Left lung (tissue), 10 donors: Measurements from ENCODE around the gene ZNF446. TPM values are rescaled to one million over a fixed set of nuclear protein-coding genes. Genes with fewer than 3 reads are reported as not detected.
"Not testable (repeated sequence)": the region's sequence is repeated elsewhere in the genome, so short reads cannot be mapped to it uniquely, and the experiment has no call there.

Experiments
- ATAC-seq: fragments of 200-7000 bp; cut with Tn5 transposase; one replicate; pipeline ENCODE4 v1.9.1; 2020; ENCODE audit warnings: moderate library complexity
- DNase-seq, 4 donors: peaks; one replicate each; pipeline ENCODE4 v3.0.0-alpha.2; 2013 to 2020
- H3K27ac ChIP-seq, 2 donors: fragments of 200-600 bp; sonication (generic) in 1 of 2; one replicate each; pipeline versions ENCODE4 v1.5.0 to v1.8.0; 2020 to 2021
- H3K27me3 ChIP-seq, 2 donors: fragments of 200-600 bp; sonication (generic) in 1 of 2; one replicate each; pipeline versions ENCODE4 v1.5.0 to v1.8.0; 2020 to 2021
- H3K36me3 ChIP-seq, 2 donors: fragments of 200-600 bp; sonication (generic) in 1 of 2; one replicate each; pipeline versions ENCODE4 v1.5.0 to v1.8.0; 2020 to 2021
- H3K4me1 ChIP-seq, 2 donors: fragments of 200-600 bp; one replicate each; pipeline ENCODE4 v1.8.0; 2021
- H3K4me3 ChIP-seq, 2 donors: fragments of 200-600 bp; sonication (generic) in 1 of 2; one replicate each; pipeline versions ENCODE4 v1.5.0 to v1.8.0; 2020 to 2021; ENCODE audit warnings: mild to moderate bottlenecking in 1 of 2
- H3K9me3 ChIP-seq, 2 donors: fragments of 200-600 bp; sonication (generic) in 1 of 2; one replicate each; pipeline versions ENCODE4 v1.5.0 to v1.8.0; 2020 to 2021
- intact Hi-C, 2 donors: fragments of 100-400 bp; cut with DNase I; formaldehyde crosslinking; loops; one replicate each; pipeline versions ENCODE4 v1.11.2 to v1.14.2; 2022
- polyA plus RNA-seq, 6 donors: library from polyadenylated mRNA; unstranded; fragments of 120-200 nt; gene quantifications; one replicate each; pipeline ENCODE4 v1.2.1, GENCODE V29; 2013; ENCODE audit not compliant: insufficient read length in 6 of 6
- total RNA-seq, 2 donors: library from RNA; stranded (reverse); fragmentation: NEBNext Ultra II Directional; extraction: Animal tissue kit (Norgen Biotek cat#: 25700); gene quantifications; one replicate each; pipeline ENCODE4 v1.2.1, GENCODE V29; 2021
- TF ChIP-seq, protein P1 (sequence below), 2 donors: fragments of 200-600 bp; sonication (generic) in 1 of 2; IDR thresholded peaks; one replicate each; pipeline versions ENCODE4 v1.5.0 to v1.8.0; 2021; ENCODE audit warnings: antibody characterized with exemption in 2 of 2
- donor health status: DM: no; HTN: yes; CAD: no.
- donor health status: DM: no; HTN: no; CAD: no.

Gene ZNF446
- total and polyA plus RNA-seq, 8 donors: 6.2 to 16.9 (median 14.1) TPM

GRCh38 chr19:58466089-58466759 lies 9.9 kb upstream of the ZNF446 start:
- Histone ChIP-seq H3K9me3 (no peaks in the 10 kb centered on the region), H3K36me3 (peaks cover 0 to 20% of the 10 kb centered on the region in 2 donors), H3K27me3 (no peaks in the 10 kb centered on the region), H3K27ac (peak overlapping the region in 1 of 2 donors; percentile 82), H3K4me3 (peak overlapping the region; percentile 97 to 99), H3K4me1 (peaks cover 6 to 16% of the 10 kb centered on the region in 2 donors)
- no peak for DNase-seq
- peak; percentile 39 for ATAC-seq
- intact Hi-C loops: no loop called here
- TF ChIP-seq, protein P1, sequence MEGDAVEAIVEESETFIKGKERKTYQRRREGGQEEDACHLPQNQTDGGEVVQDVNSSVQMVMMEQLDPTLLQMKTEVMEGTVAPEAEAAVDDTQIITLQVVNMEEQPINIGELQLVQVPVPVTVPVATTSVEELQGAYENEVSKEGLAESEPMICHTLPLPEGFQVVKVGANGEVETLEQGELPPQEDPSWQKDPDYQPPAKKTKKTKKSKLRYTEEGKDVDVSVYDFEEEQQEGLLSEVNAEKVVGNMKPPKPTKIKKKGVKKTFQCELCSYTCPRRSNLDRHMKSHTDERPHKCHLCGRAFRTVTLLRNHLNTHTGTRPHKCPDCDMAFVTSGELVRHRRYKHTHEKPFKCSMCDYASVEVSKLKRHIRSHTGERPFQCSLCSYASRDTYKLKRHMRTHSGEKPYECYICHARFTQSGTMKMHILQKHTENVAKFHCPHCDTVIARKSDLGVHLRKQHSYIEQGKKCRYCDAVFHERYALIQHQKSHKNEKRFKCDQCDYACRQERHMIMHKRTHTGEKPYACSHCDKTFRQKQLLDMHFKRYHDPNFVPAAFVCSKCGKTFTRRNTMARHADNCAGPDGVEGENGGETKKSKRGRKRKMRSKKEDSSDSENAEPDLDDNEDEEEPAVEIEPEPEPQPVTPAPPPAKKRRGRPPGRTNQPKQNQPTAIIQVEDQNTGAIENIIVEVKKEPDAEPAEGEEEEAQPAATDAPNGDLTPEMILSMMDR (IDR thresholded peaks at IDR 0.05): no peak

DNA sequence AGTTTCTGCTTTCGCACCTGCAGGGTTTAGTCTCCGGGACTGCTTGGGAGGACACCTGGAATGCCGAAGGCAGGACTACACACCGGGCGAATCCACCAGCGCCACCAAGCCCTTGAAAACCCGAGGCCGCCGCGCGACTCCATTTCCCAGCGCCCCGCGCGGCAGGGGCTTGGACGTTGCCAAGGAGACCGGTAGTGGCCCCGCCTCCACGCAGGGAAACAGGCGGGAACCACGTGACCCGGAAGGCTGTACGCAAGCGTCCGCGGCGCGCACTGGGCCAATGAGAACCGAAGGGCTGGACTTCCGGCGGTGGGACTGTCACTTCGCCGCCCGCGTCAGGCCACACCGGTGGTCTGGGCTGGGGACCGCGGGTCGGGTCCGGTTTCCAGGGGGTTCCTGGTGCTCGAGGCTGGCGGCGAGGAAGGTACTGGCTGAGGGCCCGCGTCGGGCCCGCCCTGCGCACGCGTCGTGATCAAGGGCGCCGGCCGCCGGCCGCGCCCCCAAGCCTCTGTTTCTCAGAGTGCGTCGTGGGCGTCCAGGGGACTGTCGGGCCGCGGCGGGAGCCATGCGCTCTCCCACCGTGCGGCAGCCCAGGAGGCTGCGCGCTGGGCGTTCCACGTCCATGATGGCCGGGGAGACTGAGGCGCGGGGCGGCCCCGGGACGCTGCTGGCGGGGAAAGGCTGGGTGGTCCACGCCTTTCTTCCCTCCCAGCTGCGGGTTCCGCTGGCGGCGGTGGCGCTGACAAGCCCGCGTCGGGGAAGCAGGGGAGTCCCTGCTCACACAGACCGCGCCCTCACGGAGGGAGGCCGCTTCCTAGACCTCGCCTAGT lies 9.2 kb upstream of the ZNF446 start, which contains the start of gene ZNF324:
Gene ZNF324, plus strand, starts transcription at position 321 of the 830 bp plus-strand sequence. CDS start 2,106 bp downstream, outside the sequence.
- Histone ChIP-seq H3K4me1 (peaks cover 6 to 16% of the 10 kb centered on the region in 2 donors), H3K27ac (peak within 1 kb of the TSS; percentile 19 to 82), H3K27me3 (no peaks in the 10 kb centered on the region), H3K4me3 (peak within 1 kb of the TSS; percentile 97 to 99), H3K36me3 (peaks cover 0 to 28% of the 10 kb centered on the region in 2 donors), H3K9me3 (no peaks in the 10 kb centered on the region)
- peak; percentile 99 for ATAC-seq
- TF ChIP-seq, protein P1 (IDR thresholded peaks at IDR 0.05): no peak
- intact Hi-C loops: no loop called here
- DNase-seq: peak; percentile 95 to 99 (median 98)

GRCh38 chr19:58468216-58468839 lies 7.8 kb upstream of the ZNF446 start:
- Histone ChIP-seq H3K27me3 (no peaks in the 10 kb centered on the region), H3K27ac (no peak overlapping the region), H3K4me3 (no peak overlapping the region), H3K36me3 (peaks cover 0 to 40% of the 10 kb centered on the region in 2 donors), H3K4me1 (peaks cover 6 to 16% of the 10 kb centered on the region in 2 donors), H3K9me3 (no peaks in the 10 kb centered on the region)
- DNase-seq: no peak
- ATAC-seq: no peak
- TF ChIP-seq, protein P1 (IDR thresholded peaks at IDR 0.05): no peak
- intact Hi-C loops: no loop called here

GRCh38 chr19:58469241-58470013 lies 6.7 kb upstream of the ZNF446 start:
- Histone ChIP-seq H3K36me3 (peaks cover 0 to 40% of the 10 kb centered on the region in 2 donors), H3K27me3 (no peaks in the 10 kb centered on the region), H3K4me1 (peaks cover 6 to 16% of the 10 kb centered on the region in 2 donors), H3K9me3 (no peaks in the 10 kb centered on the region), H3K4me3 (no peak overlapping the region), H3K27ac (no peak overlapping the region)
- DNase-seq: no peak
- no peak for ATAC-seq
- TF ChIP-seq, protein P1 (IDR thresholded peaks at IDR 0.05): no peak
- intact Hi-C loops: no loop called here

DNA sequence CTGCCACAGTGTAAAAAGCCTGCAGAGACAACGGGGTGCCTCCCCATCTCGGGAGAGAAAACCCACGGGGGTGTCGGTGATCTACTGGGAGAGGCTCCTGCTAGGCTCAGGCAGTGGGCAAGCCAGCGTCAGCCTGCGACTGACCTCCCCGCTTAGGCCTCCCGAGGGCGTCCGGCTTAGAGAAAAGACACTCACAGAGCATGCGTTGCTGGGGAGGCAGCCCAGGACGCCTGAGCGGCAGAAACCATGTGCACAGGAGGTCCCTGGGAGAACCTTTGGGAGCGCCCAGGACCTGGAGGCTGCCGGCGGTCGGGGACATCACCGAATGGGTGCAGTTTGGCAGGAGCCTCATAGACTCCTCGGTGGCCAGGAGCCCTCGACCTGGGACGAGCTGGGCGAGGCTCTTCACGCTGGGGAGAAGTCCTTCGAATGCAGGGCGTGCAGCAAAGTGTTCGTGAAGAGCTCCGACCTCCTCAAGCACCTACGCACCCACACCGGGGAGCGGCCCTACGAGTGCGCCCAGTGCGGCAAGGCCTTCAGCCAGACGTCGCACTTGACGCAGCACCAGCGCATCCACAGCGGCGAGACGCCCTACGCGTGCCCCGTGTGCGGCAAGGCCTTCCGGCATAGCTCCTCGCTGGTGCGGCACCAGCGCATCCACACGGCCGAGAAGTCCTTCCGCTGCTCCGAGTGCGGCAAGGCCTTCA lies 5.2 kb upstream of the ZNF446 start:
- H3K4me3 ChIP-seq, H3K27me3 ChIP-seq, H3K27ac ChIP-seq, H3K9me3 ChIP-seq, ATAC-seq, intact Hi-C loops: not testable (repeated sequence)
- H3K4me1 ChIP-seq: peaks cover 11 to 26% of the 10 kb centered on the region in 2 donors
- peak in 1 of 4 donors; percentile 70 for DNase-seq
- peaks cover 0 to 40% of the 10 kb centered on the region in 2 donors for H3K36me3 ChIP-seq
